Measurements from ENCODE around the gene CADM1.
A peak's percentile ranks its signal among the peaks of the same experiment; 100 is the strongest.

Gene CADM1

GRCh38 chr11:115207916-115208315 is 296.3 kb downstream of the CADM1 start:
- Histone ChIP-seq H3K27me3 (ENCODE audit: low read depth) (no peaks in the 10 kb centered on the region), H3K36me3 (replicated peaks) (no peaks in the 10 kb centered on the region), H3K4me1 (peaks cover 3% of the 10 kb centered on the region), H3K9me3 (no peaks in the 10 kb centered on the region), H3K4me3 (no peak overlapping the region)
- DNase-seq (ENCODE audit: low spot score in 2 of 2), result no peak
- in situ Hi-C loops (cut with MboI; ENCODE audit: low sequenced_read_pairs), result no loop called here

GRCh38 chr11:115207166-115207591 is 297.0 kb downstream of the CADM1 start:
- DNase-seq (ENCODE audit: low spot score in 2 of 2), result no peak
- Histone ChIP-seq H3K4me3 (no peak overlapping the region), H3K27me3 (ENCODE audit: low read depth) (no peaks in the 10 kb centered on the region), H3K4me1 (peaks cover 7% of the 10 kb centered on the region), H3K9me3 (no peaks in the 10 kb centered on the region), H3K36me3 (replicated peaks) (no peaks in the 10 kb centered on the region)
- in situ Hi-C loops (cut with MboI; ENCODE audit: low sequenced_read_pairs), result no loop called here

GRCh38 chr11:115206365-115207022 is 297.7 kb downstream of the CADM1 start:
- no peak for DNase-seq (ENCODE audit: low spot score in 2 of 2)
- in situ Hi-C loops (cut with MboI; ENCODE audit: low sequenced_read_pairs), result no loop called here
- H3K4me3 ChIP-seq, result no peak overlapping the region
- no peaks in the 10 kb centered on the region for H3K36me3 ChIP-seq (replicated peaks)
- H3K9me3 ChIP-seq, result no peaks in the 10 kb centered on the region
- peaks cover 11% of the 10 kb centered on the region for H3K4me1 ChIP-seq
- no peaks in the 10 kb centered on the region for H3K27me3 ChIP-seq (ENCODE audit: low read depth)

DNA sequence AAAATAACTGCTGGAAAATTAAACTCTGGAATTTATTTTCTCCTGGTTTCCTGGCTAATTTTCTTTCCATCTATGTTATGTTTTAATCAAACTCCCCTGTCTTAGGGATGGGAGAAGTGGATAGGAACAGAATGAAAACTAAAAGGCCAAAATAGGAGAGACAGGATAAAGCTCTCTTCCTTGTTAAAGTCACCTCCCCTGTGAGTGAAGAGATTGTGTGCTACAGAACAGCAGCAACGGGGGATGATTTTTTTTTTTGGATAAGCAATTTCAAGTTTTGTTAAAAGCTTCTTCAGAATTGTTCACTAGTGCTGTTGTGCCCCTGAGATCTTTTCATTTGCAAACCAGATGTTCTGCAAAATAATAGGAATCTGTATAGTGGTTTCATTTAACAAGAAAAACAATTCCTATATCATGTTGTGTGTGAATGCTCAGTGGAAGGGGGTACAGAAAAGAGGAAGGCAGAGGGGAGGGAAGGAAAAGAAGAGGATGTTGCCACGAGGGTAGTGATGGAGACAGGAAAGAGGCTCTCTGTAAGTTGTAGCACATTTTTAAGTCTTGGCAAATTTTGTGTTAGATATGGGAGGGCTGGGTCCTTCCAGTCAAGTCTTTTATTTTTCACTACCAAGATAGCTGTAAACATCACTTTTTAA is 301.2 kb downstream of the CADM1 start:
- H3K27me3 ChIP-seq (ENCODE audit: low read depth), result no peaks in the 10 kb centered on the region
- in situ Hi-C loops (cut with MboI; ENCODE audit: low sequenced_read_pairs), result no loop called here
- H3K4me3 ChIP-seq, result no peak overlapping the region
- H3K36me3 ChIP-seq (replicated peaks), result no peaks in the 10 kb centered on the region
- H3K4me1 ChIP-seq, result peaks cover 14% of the 10 kb centered on the region
- H3K9me3 ChIP-seq, result no peaks in the 10 kb centered on the region
- DNase-seq (ENCODE audit: low spot score in 2 of 2), result peak; percentile 10 to 73

- in situ Hi-C loops (cut with MboI; ENCODE audit: low sequenced_read_pairs), result no loop called here
- H3K4me3 ChIP-seq, result no peak overlapping the region
- no peaks in the 10 kb centered on the region for H3K27me3 ChIP-seq (ENCODE audit: low read depth)
- H3K9me3 ChIP-seq, result no peaks in the 10 kb centered on the region
- peak in 1 of 2 experiments; percentile 61 for DNase-seq (ENCODE audit: low spot score in 2 of 2)
- no peaks in the 10 kb centered on the region for H3K36me3 ChIP-seq (replicated peaks)
- H3K4me1 ChIP-seq, result peaks cover 14% of the 10 kb centered on the region
Measured at GRCh38 chr11:115202074-115202473, 302.1 kb downstream of the CADM1 start.

- in situ Hi-C loops (cut with MboI; ENCODE audit: low sequenced_read_pairs), result no loop called here
- H3K9me3 ChIP-seq, result no peaks in the 10 kb centered on the region
- H3K27me3 ChIP-seq (ENCODE audit: low read depth), result no peaks in the 10 kb centered on the region
- H3K36me3 ChIP-seq (replicated peaks), result no peaks in the 10 kb centered on the region
- DNase-seq (ENCODE audit: low spot score in 2 of 2), result no peak
- H3K4me1 ChIP-seq, result peaks cover 14% of the 10 kb centered on the region
- no peak overlapping the region for H3K4me3 ChIP-seq
Measured at GRCh38 chr11:115201111-115201792, 303.0 kb downstream of the CADM1 start.

GRCh38 chr11:115199481-115200069 is 304.6 kb downstream of the CADM1 start:
- H3K36me3 ChIP-seq (replicated peaks), result no peaks in the 10 kb centered on the region
- H3K27me3 ChIP-seq (ENCODE audit: low read depth), result no peaks in the 10 kb centered on the region
- peaks cover 14% of the 10 kb centered on the region for H3K4me1 ChIP-seq
- in situ Hi-C loops (cut with MboI; ENCODE audit: low sequenced_read_pairs), result no loop called here
- H3K4me3 ChIP-seq, result no peak overlapping the region
- no peaks in the 10 kb centered on the region for H3K9me3 ChIP-seq
- no peak for DNase-seq (ENCODE audit: low spot score in 2 of 2)

GRCh38 chr11:115198321-115198741 is 305.9 kb downstream of the CADM1 start:
- H3K36me3 ChIP-seq (replicated peaks), result no peaks in the 10 kb centered on the region
- H3K4me1 ChIP-seq, result peaks cover 13% of the 10 kb centered on the region
- H3K4me3 ChIP-seq, result no peak overlapping the region
- no peak for DNase-seq (ENCODE audit: low spot score in 2 of 2)
- in situ Hi-C loops (cut with MboI; ENCODE audit: low sequenced_read_pairs), result no loop called here
- no peaks in the 10 kb centered on the region for H3K9me3 ChIP-seq
- no peaks in the 10 kb centered on the region for H3K27me3 ChIP-seq (ENCODE audit: low read depth)

GRCh38 chr11:115197433-115197832 is 306.8 kb downstream of the CADM1 start:
- no peaks in the 10 kb centered on the region for H3K9me3 ChIP-seq
- H3K4me1 ChIP-seq, result peaks cover 10% of the 10 kb centered on the region
- H3K27me3 ChIP-seq (ENCODE audit: low read depth), result no peaks in the 10 kb centered on the region
- H3K36me3 ChIP-seq (replicated peaks), result no peaks in the 10 kb centered on the region
- H3K4me3 ChIP-seq, result no peak overlapping the region
- in situ Hi-C loops (cut with MboI; ENCODE audit: low sequenced_read_pairs), result no loop called here
- DNase-seq (ENCODE audit: low spot score in 2 of 2), result no peak

GRCh38 chr11:115197031-115197430 is 307.2 kb downstream of the CADM1 start:
- H3K27me3 ChIP-seq (ENCODE audit: low read depth), result no peaks in the 10 kb centered on the region
- H3K36me3 ChIP-seq (replicated peaks), result no peaks in the 10 kb centered on the region
- in situ Hi-C loops (cut with MboI; ENCODE audit: low sequenced_read_pairs), result no loop called here
- no peak for DNase-seq (ENCODE audit: low spot score in 2 of 2)
- H3K4me1 ChIP-seq, result peaks cover 8% of the 10 kb centered on the region
- H3K4me3 ChIP-seq, result no peak overlapping the region
- no peaks in the 10 kb centered on the region for H3K9me3 ChIP-seq

DNA sequence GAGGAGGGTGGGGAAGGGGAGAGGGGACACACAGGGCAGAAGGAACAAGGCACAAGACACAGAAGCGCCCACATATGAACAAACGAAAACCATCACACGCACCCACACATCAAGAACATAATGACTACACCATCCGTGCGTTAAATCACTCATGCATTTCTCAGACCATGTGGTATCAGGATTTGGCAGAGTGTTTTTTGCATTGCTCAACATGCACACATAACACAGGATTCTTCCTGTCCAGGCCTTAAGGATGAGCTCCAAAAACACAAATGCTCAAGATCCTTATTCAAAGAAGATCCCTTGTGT is 309.5 kb downstream of the CADM1 start:
- DNase-seq (ENCODE audit: low spot score in 2 of 2), result no peak
- H3K4me1 ChIP-seq, result no peaks in the 10 kb centered on the region
- no peaks in the 10 kb centered on the region; the same call in 1 of the 2 replicates for H3K27me3 ChIP-seq (ENCODE audit: low read depth)
- in situ Hi-C loops (cut with MboI; ENCODE audit: low sequenced_read_pairs), result no loop called here
- H3K4me3 ChIP-seq, result no peak overlapping the region
- no peaks in the 10 kb centered on the region for H3K9me3 ChIP-seq
- H3K36me3 ChIP-seq (replicated peaks), result no peaks in the 10 kb centered on the region

- in situ Hi-C loops (cut with MboI; ENCODE audit: low sequenced_read_pairs), result no loop called here
- Histone ChIP-seq H3K9me3 (no peaks in the 10 kb centered on the region), H3K36me3 (replicated peaks) (no peaks in the 10 kb centered on the region), H3K4me1 (no peaks in the 10 kb centered on the region), H3K4me3 (no peak overlapping the region), H3K27me3 (ENCODE audit: low read depth) (no peaks in the 10 kb centered on the region; the same call in 1 of the 2 replicates)
- DNase-seq (ENCODE audit: low spot score in 2 of 2), result no peak
Measured at GRCh38 chr11:115193914-115194801, 310.1 kb downstream of the CADM1 start.

DNA sequence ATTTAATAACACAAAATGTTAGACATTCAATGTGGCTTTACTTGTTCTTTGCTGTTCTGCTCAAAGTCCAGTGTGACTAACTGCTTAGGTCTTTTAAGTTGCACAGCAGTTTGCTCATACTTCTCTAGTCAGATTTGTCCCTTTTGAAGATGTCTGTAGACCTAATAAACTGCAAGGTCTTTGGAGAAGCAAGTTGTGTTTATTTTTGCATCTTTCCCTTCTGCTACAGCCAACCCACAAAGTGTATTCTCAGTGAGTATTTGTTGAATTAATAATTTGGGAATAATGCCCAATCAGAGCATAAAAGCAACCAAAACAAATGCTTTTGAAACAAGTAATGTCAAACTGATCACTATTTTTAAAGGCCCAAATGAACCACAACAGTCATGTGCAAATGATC is 312.5 kb downstream of the CADM1 start:
- no peak overlapping the region for H3K4me3 ChIP-seq
- H3K36me3 ChIP-seq (replicated peaks), result no peaks in the 10 kb centered on the region

More for the DNA sequence above, 312.5 kb downstream of the CADM1 start:
- H3K27me3 ChIP-seq (ENCODE audit: low read depth), result no peaks in the 10 kb centered on the region; the same call in 1 of the 2 replicates
- in situ Hi-C loops (cut with MboI; ENCODE audit: low sequenced_read_pairs), result no loop called here
- no peaks in the 10 kb centered on the region for H3K9me3 ChIP-seq
- DNase-seq (ENCODE audit: low spot score in 2 of 2), result no peak
- H3K4me1 ChIP-seq, result no peaks in the 10 kb centered on the region
